GM12878 (cell line): ENCODE data around the gene HIF3A. TPM values are rescaled to one million over a fixed set of nuclear protein-coding genes. Genes with fewer than 3 reads are reported as not detected.

Source experiments
- ATAC-seq: fragments of 200-7000 bp; cut with Tn5 transposase; 3 replicates; pipeline ENCODE4 v1.9.1; 2020; ENCODE audit warnings: mild to moderate bottlenecking, moderate library complexity
- BruUV-seq: library from RNA; stranded (reverse); fragments of 400-500 nt; replicated peaks from 2 replicates; lab custom pipeline; 2021; lab: Mats Ljungman, UMichigan
- CTCF ChIA-PET: fragments of 300-600 bp; sonication (Branson Sonifier 250); formaldehyde crosslinking; extraction: SDS; loops from one replicate; lab custom pipeline; 2021; ENCODE audit warnings: inconsistent platforms; lab: Yijun Ruan, JAX
- POLR2A ChIA-PET: fragments of 350-600 bp; formaldehyde crosslinking; extraction: SDS; loops from one replicate; lab custom pipeline; 2021; ENCODE audit warnings: inconsistent platforms; lab: Charles Lee
- RAD21 ChIA-PET: fragments of 300-600 bp; sonication (Branson Sonifier 250); formaldehyde crosslinking; loops from one replicate; lab custom pipeline; 2023; ENCODE audit warnings: antibody characterized with exemption; ENCODE audit not compliant: unreplicated experiment; lab: Charles Lee
- SMC1A ChIA-PET: fragments of 300-600 bp; sonication (Branson Sonifier 250); formaldehyde crosslinking; loops from one replicate; lab custom pipeline; 2023; ENCODE audit not compliant: unreplicated experiment, uncharacterized antibody; lab: Charles Lee
- DNase-seq: peaks from one replicate; pipeline ENCODE4 v3.0.0-alpha.2; 2011; ENCODE audit warnings: low read depth, low spot score
- FAIRE-seq: peaks from 3 replicates; lab custom pipeline; 2011; peaks lifted over from hg19 to GRCh38; lab: Jason Lieb, UNC
- H2AFZ ChIP-seq: 2 replicates; pipeline ENCODE4 v1.6.0; 2011; ENCODE audit warnings: low read depth, low read length, control low read depth; ENCODE audit not compliant: control insufficient read depth
- H3K27ac ChIP-seq: 2 replicates; pipeline ENCODE4 v1.5.1; 2011; ENCODE audit warnings: control low read depth; ENCODE audit not compliant: control insufficient read depth, insufficient read depth
- H3K27me3 ChIP-seq, 2 experiments: replicated peaks in 1 of 2; 2 replicates each; pipeline versions ENCODE4 v1.6.0 to v1.6.1; 2011; ENCODE audit warnings: low read length in 1 of 2; ENCODE audit not compliant: control insufficient read depth in 2 of 2, insufficient read depth in 2 of 2
- H3K36me3 ChIP-seq, 2 experiments: 2 replicates each; pipeline ENCODE4 v1.5.1; 2011; ENCODE audit warnings: low read length in 1 of 2; ENCODE audit not compliant: control insufficient read depth in 2 of 2, insufficient read depth in 2 of 2
- H3K4me1 ChIP-seq: 2 replicates; pipeline ENCODE4 v1.6.1; 2011; ENCODE audit warnings: mild to moderate bottlenecking, low read length, moderate library complexity, mixed read lengths; ENCODE audit not compliant: control insufficient read depth, insufficient read depth
- H3K4me2 ChIP-seq: 2 replicates; pipeline ENCODE4 v1.6.0; 2011; ENCODE audit warnings: control low read depth; ENCODE audit not compliant: control insufficient read depth, insufficient read depth
- H3K4me3 ChIP-seq: fragments of 200-600 bp; sonication (generic); 2 replicates; pipeline ENCODE4 v1.5.1; 2016
- H3K79me2 ChIP-seq: 2 replicates; pipeline ENCODE4 v1.6.0; 2011; ENCODE audit warnings: low read length; ENCODE audit not compliant: control insufficient read depth, insufficient read depth
- H3K9ac ChIP-seq: 2 replicates; pipeline ENCODE4 v1.8.0; 2011; ENCODE audit warnings: low read length, control low read depth, mixed read lengths; ENCODE audit not compliant: control insufficient read depth, insufficient read depth
- H3K9me3 ChIP-seq: replicated peaks from 3 replicates; pipeline ENCODE4 v1.5.1; 2011; ENCODE audit warnings: mild to moderate bottlenecking, low read length; ENCODE audit not compliant: control insufficient read depth, insufficient read depth
- H4K20me1 ChIP-seq: 2 replicates; pipeline ENCODE4 v1.6.0; 2011; ENCODE audit not compliant: control insufficient read depth, insufficient read depth
- BCL11A ChIP-seq: IDR thresholded peaks from 2 replicates; pipeline ENCODE4 v1.6.1; 2011; ENCODE audit warnings: low read depth, low read length
- BMI1 ChIP-seq: fragments of 450-650 bp; IDR thresholded peaks from 2 replicates; pipeline ENCODE4 v1.6.1; 2016; ENCODE audit warnings: mild to moderate bottlenecking, moderate library complexity, borderline replicate concordance
- CREM ChIP-seq: IDR thresholded peaks from 2 replicates; pipeline ENCODE4 v1.6.1; 2014; ENCODE audit warnings: antibody characterized with exemption, low read depth
- CTCF ChIP-seq, 3 experiments: IDR thresholded peaks in 2 of 3; conservative IDR thresholded peaks in 1 of 3; 2 replicates each; pipeline ENCODE4 v1.5.1; 2011; ENCODE audit warnings: low read depth in 3 of 3, low read length in 3 of 3, mild to moderate bottlenecking in 3 of 3, control low read depth in 2 of 3, moderate library complexity in 2 of 3, inconsistent platforms in 1 of 3, mixed read lengths in 1 of 3; ENCODE audit not compliant: control insufficient read depth in 2 of 3, insufficient read depth in 1 of 3; ENCODE audit errors: extremely low read depth in 1 of 3
- ELK1 ChIP-seq: IDR thresholded peaks from 2 replicates; pipeline ENCODE4 v1.6.1; 2012; ENCODE audit warnings: low read depth, low read length, improper control_type of control experiment
- HDGF ChIP-seq: fragments of 450-650 bp; IDR thresholded peaks from 2 replicates; pipeline ENCODE4 v1.6.1; 2016; ENCODE audit warnings: antibody characterized with exemption
- IKZF1 ChIP-seq: fragments of 450-650 bp; conservative IDR thresholded peaks from 2 replicates; pipeline ENCODE4 v1.6.1; 2017; ENCODE audit warnings: antibody characterized with exemption, mild to moderate bottlenecking
- LARP7 ChIP-seq: fragments of 450-650 bp; IDR thresholded peaks from 2 replicates; pipeline ENCODE4 v1.6.1; 2017; ENCODE audit warnings: mild to moderate bottlenecking
- MLLT1 ChIP-seq: fragments of 450-650 bp; IDR thresholded peaks from 2 replicates; pipeline ENCODE4 v1.6.1; 2016; ENCODE audit warnings: mild to moderate bottlenecking
- NFYB ChIP-seq: IDR thresholded peaks from 2 replicates; pipeline ENCODE4 v1.6.1; 2011; ENCODE audit warnings: low read depth, mild to moderate bottlenecking, low read length, improper control_type of control experiment, moderate library complexity; ENCODE audit not compliant: insufficient read depth
- POLR2A ChIP-seq: IDR thresholded peaks from 2 replicates; pipeline ENCODE4 v1.6.1; 2011; ENCODE audit warnings: low read depth, mild to moderate bottlenecking, low read length
- POLR2AphosphoS2 ChIP-seq: IDR thresholded peaks from 2 replicates; pipeline ENCODE4 v1.6.1; 2011; ENCODE audit warnings: low read depth, mild to moderate bottlenecking, low read length, improper control_type of control experiment, moderate library complexity
- RFX5 ChIP-seq: IDR thresholded peaks from 2 replicates; pipeline ENCODE4 v1.6.1; 2011; ENCODE audit warnings: low read depth, low read length, improper control_type of control experiment
- RUNX3 ChIP-seq: IDR thresholded peaks from 2 replicates; pipeline ENCODE4 v1.6.1; 2012; ENCODE audit warnings: low read length, inconsistent platforms
- SMARCA5 ChIP-seq: fragments of 450-650 bp; IDR thresholded peaks from 2 replicates; pipeline ENCODE4 v1.6.1; 2017; ENCODE audit warnings: mild to moderate bottlenecking
- ZBTB33 ChIP-seq: fragments of 450-650 bp; IDR thresholded peaks from 2 replicates; pipeline ENCODE4 v1.6.1; 2017; ENCODE audit warnings: mild to moderate bottlenecking
- ZNF384 ChIP-seq: IDR thresholded peaks from 2 replicates; pipeline ENCODE4 v1.6.1; 2012; ENCODE audit warnings: low read depth, mild to moderate bottlenecking, low read length, improper control_type of control experiment, borderline replicate concordance
- WGBS: methylation state at CpG from one replicate; pipeline ENCODE4 v1.1.6; 2016; ENCODE audit warnings: low lambda C conversion rate; ENCODE audit not compliant: insufficient replicate concordance, insufficient coverage; ENCODE audit errors: missing lambda C conversion rate; 5-methylcytosine and 5-hydroxymethylcytosine counted together
- in situ Hi-C: fragments of 300-500 bp; cut with MboI; formaldehyde crosslinking; loops from 9 replicates; pipeline ENCODE4 v1.14.3; 2018; ENCODE audit warnings: mixed read lengths
- intact Hi-C: fragments of 100-400 bp; cut with micrococcal nuclease; formaldehyde crosslinking; loops from one replicate; pipeline ENCODE4 v1.14.2; 2022; ENCODE audit not compliant: unreplicated experiment
- polyA plus RNA-seq, 11 experiments: library from polyadenylated mRNA; depleted of rRNA in 4 of 11; unstranded in 6 of 11; stranded (reverse) in 5 of 11; fragments of >200 nt; fragmentation: Nextera tagmentation in 4 of 11; fragmentation: Illumina TruSeq in 1 of 11; extraction: Ambion mirVana in 4 of 11; extraction: Trizol in 1 of 11; gene quantifications; 1 replicate in 1 of 11; 2 replicates in 10 of 11; pipeline versions ENCODE4 v1.2.1 to v1.2.3, GENCODE V29; 2011 to 2016; ENCODE audit warnings: inconsistent platforms in 2 of 11, missing spikeins in 2 of 11, low read depth in 1 of 11
- total RNA-seq, 4 experiments: library from RNA; depleted of rRNA in 3 of 4; stranded (reverse); fragments of >200 nt in 3 of 4; fragmentation: Illumina TruSeq in 1 of 4; extraction: Trizol in 1 of 4; gene quantifications; 2 replicates each; pipeline versions ENCODE4 v1.2.1 to v1.2.3, GENCODE V29; 2013 to 2021

HIF3A gene
- total and polyA plus RNA-seq, 10 of the 15 experiments (the other 5 are each of a cell fraction or from before 2014, with no cell fraction given): 0.03 to 0.20 (median 0.06) TPM; not detected in 5

- Histone ChIP-seq H3K79me2 (peaks cover 48% of the 10 kb centered on the region), H3K9me3 (no peaks in the 10 kb centered on the region), H4K20me1 (no peaks in the 10 kb centered on the region), H3K4me3 (peak within 1 kb of the TSS; percentile 76), H3K9ac (peak within 1 kb of the TSS; percentile 92), H3K4me2 (peak within 1 kb of the TSS; percentile 98), H3K27ac (peak within 1 kb of the TSS; percentile 91), H3K27me3 (no peaks in the 10 kb centered on the region), H3K36me3 (no peaks in the 10 kb centered on the region; a peak in 1 of 4 replicates), H2AFZ (peak within 1 kb of the TSS; percentile 100), H3K4me1 (peaks cover 39% of the 10 kb centered on the region)
- ATAC-seq: peak; percentile 73
- peak; percentile 66 for DNase-seq
- ChIA-PET POLR2A (interaction anchor here (0.6 kb wide), 5 partner anchors 44 to 1477 kb away, joined by 3 to 5 read pairs (median 3); no protein-coding TSS in a partner anchor), CTCF (interaction anchor here (0.6 to 1.9 kb wide), 10 partner anchors 21 to 568 kb away, joined by 3 to 20 read pairs (median 3); partner anchors contain the start of gene DACT3), SMC1A (interaction anchor here (0.6 to 1.2 kb wide), 5 partner anchors 17 to 314 kb away, joined by 3 to 4 read pairs (median 3); partner anchors contain the start of gene DACT3), RAD21 (interaction anchor here (0.6 to 1.3 kb wide), 4 partner anchors 48 to 515 kb away, joined by 3 to 4 read pairs (median 3); no protein-coding TSS in a partner anchor)
- FAIRE-seq: peak; percentile 49
- intact Hi-C loops (no loop called here), in situ Hi-C loops (no loop called here)
- TSS peak; percentile 56 for BruUV-seq
- 2% methylated on average over 62 of the region's 62 CpGs for WGBS
- TF ChIP-seq CTCF (IDR thresholded peaks at IDR 0.05 in 2 of 3, conservative IDR thresholded peaks at IDR 0.05 in 1 of 3; ENCODE audit: control insufficient read depth in 2 of 3, extremely low read depth in 1 of 3, insufficient read depth in 1 of 3, low read depth in 3 of 3, low read length in 3 of 3) (peak; percentile 90 to 99 (median 98); a peak in 5 of 6 replicates), BCL11A (no peak), ZBTB33 (no peak; the same call in 1 of the 2 replicates), IKZF1 (peak; percentile 45), CREM (peak; percentile 48; the same call in 1 of the 2 replicates), MLLT1 (peak; percentile 59; the same call in 1 of the 2 replicates), POLR2A (peak; percentile 84), ELK1 (no peak), RFX5 (peak; percentile 23; the same call in 1 of the 2 replicates), POLR2AphosphoS2 (peak; percentile 77; the same call in 1 of the 2 replicates), ZNF384 (no peak), HDGF (peak; percentile 86), NFYB (no peak), RUNX3 (peak; percentile 43), BMI1 (peak; percentile 87), LARP7 (peak; percentile 92), SMARCA5 (peak; percentile 99)
These were observed 50.2 kb downstream of the HIF3A start, which contains the start of gene PPP5C for GRCh38 chr19:46346821-46347571. TSS of gene PPP5C (plus strand) at chr19:46347087. CDS start at chr19:46347097, 10 bp downstream.
